H9 (cell line): Measurements from ENCODE around the gene ACBD7. TPM values are rescaled to one million over a fixed set of nuclear protein-coding genes. Genes with fewer than 3 reads are reported as not detected.
A peak's percentile ranks its signal among the peaks of the same experiment; 100 is the strongest.

Experiments
- DNase-seq: peaks from one replicate; pipeline ENCODE4 v3.0.0-alpha.2; 2017
- H2AFZ ChIP-seq: one replicate; pipeline ENCODE4 v1.6.1; 2013; ENCODE audit warnings: mild to moderate bottlenecking, low read length, control low read depth, moderate library complexity
- H2AK5ac ChIP-seq: 2 replicates; pipeline ENCODE4 v1.6.1; 2013; ENCODE audit warnings: low read length, control low read depth, mixed read lengths; ENCODE audit not compliant: insufficient read length
- H2BK120ac ChIP-seq: one replicate; pipeline ENCODE4 v1.6.1; 2013; ENCODE audit warnings: low read depth, mild to moderate bottlenecking, low read length, control low read depth, inconsistent platforms; ENCODE audit not compliant: poor library complexity, severe bottlenecking
- H2BK12ac ChIP-seq: 2 replicates; pipeline ENCODE4 v1.6.1; 2013; ENCODE audit warnings: low read length, control low read depth, mixed read lengths, low read depth; ENCODE audit not compliant: insufficient read length
- H2BK15ac ChIP-seq: 2 replicates; pipeline ENCODE4 v1.6.1; 2013; ENCODE audit warnings: low read depth, low read length, control low read depth
- H2BK20ac ChIP-seq: one replicate; pipeline ENCODE4 v1.6.1; 2013; ENCODE audit warnings: low read depth, mild to moderate bottlenecking, low read length, control low read depth, inconsistent platforms; ENCODE audit not compliant: poor library complexity, severe bottlenecking
- H2BK5ac ChIP-seq: 2 replicates; pipeline ENCODE4 v1.6.1; 2013; ENCODE audit warnings: low read length, control low read depth, mixed read lengths; ENCODE audit not compliant: insufficient read length
- H3K14ac ChIP-seq: 2 replicates; pipeline ENCODE4 v1.6.1; 2013; ENCODE audit warnings: low read length, control low read depth; ENCODE audit not compliant: insufficient read depth
- H3K18ac ChIP-seq: 2 replicates; pipeline ENCODE4 v1.6.1; 2013; ENCODE audit warnings: low read depth, mild to moderate bottlenecking, mixed read lengths, low read length, control low read depth; ENCODE audit not compliant: insufficient read length
- H3K23ac ChIP-seq: 2 replicates; pipeline ENCODE4 v1.6.1; 2013; ENCODE audit warnings: low read length, control low read depth, mixed read lengths, low read depth; ENCODE audit not compliant: insufficient read length
- H3K23me2 ChIP-seq: 2 replicates; pipeline ENCODE4 v1.6.1; 2013; ENCODE audit warnings: low read depth, mild to moderate bottlenecking, mixed read lengths, low read length, control low read depth; ENCODE audit not compliant: insufficient read length, poor library complexity, severe bottlenecking
- H3K27ac ChIP-seq: 2 replicates; pipeline ENCODE4 v1.5.1; 2013; ENCODE audit warnings: low read length, control low read depth, mixed read lengths, low read depth; ENCODE audit not compliant: insufficient read length
- H3K27me3 ChIP-seq: 2 replicates; pipeline ENCODE4 v1.6.1; 2013; ENCODE audit warnings: low read length, control low read depth, inconsistent platforms; ENCODE audit not compliant: insufficient read depth
- H3K4ac ChIP-seq: 2 replicates; pipeline ENCODE4 v1.6.1; 2013; ENCODE audit warnings: low read depth, mild to moderate bottlenecking, control low read depth, inconsistent platforms, low read length, moderate library complexity
- H3K4me1 ChIP-seq: 2 replicates; pipeline ENCODE4 v1.6.1; 2013; ENCODE audit warnings: low read length, control low read depth, inconsistent platforms; ENCODE audit not compliant: insufficient read depth
- H3K4me2 ChIP-seq: 2 replicates; pipeline ENCODE4 v1.6.1; 2013; ENCODE audit warnings: low read length, control low read depth, mixed read lengths; ENCODE audit not compliant: insufficient read length, insufficient read depth
- H3K56ac ChIP-seq: 2 replicates; pipeline ENCODE4 v1.6.1; 2013; ENCODE audit warnings: low read depth, mild to moderate bottlenecking, mixed read lengths, low read length, control low read depth; ENCODE audit not compliant: insufficient read length
- H3K79me1 ChIP-seq: 2 replicates; pipeline ENCODE4 v1.6.1; 2013; ENCODE audit warnings: low read depth, mild to moderate bottlenecking, moderate library complexity, low read length, control low read depth, inconsistent platforms; ENCODE audit not compliant: insufficient read depth, poor library complexity, severe bottlenecking
- H3K79me2 ChIP-seq: 2 replicates; pipeline ENCODE4 v1.6.1; 2013; ENCODE audit warnings: low read length, control low read depth, inconsistent platforms; ENCODE audit not compliant: insufficient read depth
- H3K9ac ChIP-seq: 2 replicates; pipeline ENCODE4 v1.6.1; 2013; ENCODE audit warnings: low read length, control low read depth, mixed read lengths; ENCODE audit not compliant: insufficient read length; ENCODE audit errors: extremely low read depth
- H3K9me3 ChIP-seq: one replicate; pipeline ENCODE4 v1.6.1; 2013; ENCODE audit warnings: low read depth, low read length, inconsistent platforms; ENCODE audit not compliant: control insufficient read depth
- H3T11ph ChIP-seq: one replicate; pipeline ENCODE4 v1.6.1; 2013; ENCODE audit warnings: mild to moderate bottlenecking, low read length, control low read depth, inconsistent platforms
- H4K20me1 ChIP-seq: one replicate; pipeline ENCODE4 v1.6.1; 2013; ENCODE audit not compliant: control insufficient read depth, insufficient read length, insufficient read depth
- H4K5ac ChIP-seq: 2 replicates; pipeline ENCODE4 v1.6.1; 2013; ENCODE audit warnings: low read depth, mild to moderate bottlenecking, mixed read lengths, low read length, control low read depth; ENCODE audit not compliant: insufficient read length
- H4K8ac ChIP-seq: replicated peaks from 2 replicates; pipeline ENCODE4 v1.6.1; 2013; ENCODE audit warnings: low read length, control low read depth, mixed read lengths, low read depth; ENCODE audit not compliant: insufficient read length
- H4K91ac ChIP-seq: 2 replicates; pipeline ENCODE4 v1.6.1; 2013; ENCODE audit warnings: low read depth, mild to moderate bottlenecking, moderate library complexity, mixed read lengths, low read length, control low read depth; ENCODE audit not compliant: insufficient read length
- H3K27ac Mint-ChIP-seq, 3 experiments: 2 replicates in 2 of 3; 3 replicates in 1 of 3; pipeline ENCODE4 v1.8.0; 2020 to 2021; ENCODE audit warnings: mixed read lengths in 3 of 3, mild to moderate bottlenecking in 1 of 3, moderate library complexity in 1 of 3
- H3K27me3 Mint-ChIP-seq: 2 replicates; pipeline ENCODE4 v1.8.0; 2021; ENCODE audit warnings: low read depth, mild to moderate bottlenecking, moderate library complexity, mixed read lengths
- H3K36me3 Mint-ChIP-seq, 3 experiments: 2 replicates in 2 of 3; 3 replicates in 1 of 3; pipeline ENCODE4 v1.8.0; 2020 to 2021; ENCODE audit warnings: low read depth in 3 of 3, mixed read lengths in 3 of 3; ENCODE audit not compliant: insufficient read depth in 1 of 3
- H3K4me1 Mint-ChIP-seq, 2 experiments: 2 replicates each; pipeline ENCODE4 v1.8.0; 2020; ENCODE audit warnings: mixed read lengths in 2 of 2
- H3K4me3 Mint-ChIP-seq, 2 experiments: 2 replicates in 1 of 2; 3 replicates in 1 of 2; pipeline ENCODE4 v1.8.0; 2020 to 2021; ENCODE audit warnings: mild to moderate bottlenecking in 2 of 2, mixed read lengths in 2 of 2, moderate library complexity in 1 of 2
- H3K9me3 Mint-ChIP-seq, 2 experiments: 2 replicates in 1 of 2; 3 replicates in 1 of 2; pipeline ENCODE4 v1.8.0; 2020; ENCODE audit warnings: mild to moderate bottlenecking in 2 of 2, mixed read lengths in 2 of 2, moderate library complexity in 1 of 2
- WGBS: extraction: QIAGEN DNeasy Blood & Tissue Kit; methylation state at CpG from one replicate; pipeline ENCODE4 v1.1.7; 2013; ENCODE audit warnings: missing lambda C conversion rate, low lambda C conversion rate, mixed read lengths; ENCODE audit not compliant: insufficient read length; ENCODE audit errors: extremely low coverage; 5-methylcytosine and 5-hydroxymethylcytosine counted together
- total RNA-seq: library from RNA; stranded (reverse); gene quantifications from 2 replicates; pipeline ENCODE4 v1.2.1, GENCODE V29; 2021
- TF ChIP-seq, protein P1 (sequence below): fragments of 200-600 bp; sonication (generic); conservative IDR thresholded peaks from 3 replicates; pipeline ENCODE4 v1.8.0; 2021; ENCODE audit warnings: antibody characterized with exemption, mild to moderate bottlenecking

ACBD7 gene
- total RNA-seq, 1 experiment from 2014 or later = 25.0 TPM

GRCh38 chr10:15097011-15097812 lies 8.6 kb upstream of the ACBD7 start, which contains the start of gene RPP38:
Gene RPP38, plus strand, starts transcription at chr10:15097355. Its CDS starts 5,960 bp downstream, at chr10:15103315.
- Mint-ChIP-seq H3K4me3 (peak within 1 kb of the TSS; percentile 99 to 100), H3K9me3 (no peaks in the 10 kb centered on the region; a peak in 1 of 5 replicates), H3K27me3 (no peaks in the 10 kb centered on the region; the same call in 1 of the 2 replicates), H3K4me1 (peaks cover 9 to 16% of the 10 kb centered on the region in 2 experiments), H3K27ac (peak within 1 kb of the TSS; percentile 96 to 100 (median 99)), H3K36me3 (peaks cover 4 to 25% (median 17%) of the 10 kb centered on the region in 3 experiments)
- Histone ChIP-seq H3K14ac (peak within 1 kb of the TSS; percentile 99), H4K91ac (no peak within 1 kb of the TSS), H3K56ac (no peak within 1 kb of the TSS), H3K4me2 (peak within 1 kb of the TSS; percentile 98), H4K5ac (no peak within 1 kb of the TSS), H3K79me2 (peaks cover 12% of the 10 kb centered on the region; the same call in 1 of the 2 replicates), H3K27me3 (no peaks in the 10 kb centered on the region; the same call in 1 of the 2 replicates), H2BK120ac (no peak within 1 kb of the TSS), H2AK5ac (no peak within 1 kb of the TSS), H2BK12ac (peak within 1 kb of the TSS; percentile 32), H4K20me1 (no peaks in the 10 kb centered on the region), H2BK15ac (no peak within 1 kb of the TSS), H3K4ac (peak within 1 kb of the TSS; percentile 1; the same call in 1 of the 2 replicates), H3K23me2 (peaks cover 14% of the 10 kb centered on the region), H3K4me1 (no peaks in the 10 kb centered on the region), H3K18ac (peak within 1 kb of the TSS; percentile 98), H2AFZ (no peak within 1 kb of the TSS), H3K9me3 (no peaks in the 10 kb centered on the region), H2BK5ac (no peak within 1 kb of the TSS), H3K9ac (peak within 1 kb of the TSS; percentile 94), H4K8ac (no peak within 1 kb of the TSS), H3K27ac (peak within 1 kb of the TSS; percentile 84), H2BK20ac (no peak within 1 kb of the TSS), H3K79me1 (peaks cover 6% of the 10 kb centered on the region), H3K23ac (no peak within 1 kb of the TSS), H3T11ph (no peak within 1 kb of the TSS)
- TF ChIP-seq, protein P1, sequence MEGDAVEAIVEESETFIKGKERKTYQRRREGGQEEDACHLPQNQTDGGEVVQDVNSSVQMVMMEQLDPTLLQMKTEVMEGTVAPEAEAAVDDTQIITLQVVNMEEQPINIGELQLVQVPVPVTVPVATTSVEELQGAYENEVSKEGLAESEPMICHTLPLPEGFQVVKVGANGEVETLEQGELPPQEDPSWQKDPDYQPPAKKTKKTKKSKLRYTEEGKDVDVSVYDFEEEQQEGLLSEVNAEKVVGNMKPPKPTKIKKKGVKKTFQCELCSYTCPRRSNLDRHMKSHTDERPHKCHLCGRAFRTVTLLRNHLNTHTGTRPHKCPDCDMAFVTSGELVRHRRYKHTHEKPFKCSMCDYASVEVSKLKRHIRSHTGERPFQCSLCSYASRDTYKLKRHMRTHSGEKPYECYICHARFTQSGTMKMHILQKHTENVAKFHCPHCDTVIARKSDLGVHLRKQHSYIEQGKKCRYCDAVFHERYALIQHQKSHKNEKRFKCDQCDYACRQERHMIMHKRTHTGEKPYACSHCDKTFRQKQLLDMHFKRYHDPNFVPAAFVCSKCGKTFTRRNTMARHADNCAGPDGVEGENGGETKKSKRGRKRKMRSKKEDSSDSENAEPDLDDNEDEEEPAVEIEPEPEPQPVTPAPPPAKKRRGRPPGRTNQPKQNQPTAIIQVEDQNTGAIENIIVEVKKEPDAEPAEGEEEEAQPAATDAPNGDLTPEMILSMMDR = no peak
- no CpG with 5 or more reads among the region's 84 CpGs for WGBS
- peak; percentile 96 for DNase-seq
